ENCODE results near the gene SLC45A3.

Gene SLC45A3

GRCh38 chr1:205699416-205699815 lies 19.1 kb upstream of the SLC45A3 start:
- H3K4me3 ChIP-seq (ENCODE audit: low read depth, low read length) = no peak overlapping the region
- H3K36me3 ChIP-seq (ENCODE audit: insufficient read depth, low read length) = no peaks in the 10 kb centered on the region
- no peaks in the 10 kb centered on the region for H3K79me2 ChIP-seq (ENCODE audit: control insufficient read depth, insufficient read depth, low read length, unreplicated experiment)
- H3K27ac ChIP-seq (ENCODE audit: low read depth, low read length) = no peak overlapping the region
- H2AFZ ChIP-seq (ENCODE audit: low read length, unreplicated experiment) = no peak overlapping the region
- peaks cover 14% of the 10 kb centered on the region for H3K4me1 ChIP-seq (ENCODE audit: control insufficient read depth, insufficient read depth, low read length, unreplicated experiment)
- H3K27me3 ChIP-seq (ENCODE audit: insufficient read depth, low read length) = no peaks in the 10 kb centered on the region

DNA sequence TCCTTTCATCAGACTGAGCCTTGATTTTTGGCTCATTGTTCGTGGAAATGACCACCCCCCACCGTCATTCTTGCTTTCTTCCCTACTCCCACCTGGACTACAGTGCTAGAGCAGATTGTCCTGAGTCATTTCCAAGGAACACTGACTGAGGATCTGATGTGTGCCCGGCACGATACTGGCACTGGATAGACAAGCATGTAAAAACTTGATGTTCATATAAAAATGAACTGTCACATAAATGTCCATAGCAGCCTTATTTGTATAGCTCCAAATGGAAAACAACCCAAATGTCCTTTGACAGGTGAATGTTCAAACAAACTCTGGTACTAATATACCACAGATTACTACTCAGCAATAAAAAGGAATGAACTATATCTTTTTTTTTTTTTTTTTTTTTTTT lies 18.6 kb upstream of the SLC45A3 start:
- Histone ChIP-seq H3K4me1 (ENCODE audit: control insufficient read depth, insufficient read depth, low read length, unreplicated experiment) (peaks cover 14% of the 10 kb centered on the region), H2AFZ (ENCODE audit: low read length, unreplicated experiment) (no peak overlapping the region), H3K27me3 (ENCODE audit: insufficient read depth, low read length) (no peaks in the 10 kb centered on the region), H3K36me3 (ENCODE audit: insufficient read depth, low read length) (no peaks in the 10 kb centered on the region), H3K4me3 (ENCODE audit: low read depth, low read length) (no peak overlapping the region), H3K79me2 (ENCODE audit: control insufficient read depth, insufficient read depth, low read length, unreplicated experiment) (no peaks in the 10 kb centered on the region), H3K27ac (ENCODE audit: low read depth, low read length) (no peak overlapping the region)

DNA sequence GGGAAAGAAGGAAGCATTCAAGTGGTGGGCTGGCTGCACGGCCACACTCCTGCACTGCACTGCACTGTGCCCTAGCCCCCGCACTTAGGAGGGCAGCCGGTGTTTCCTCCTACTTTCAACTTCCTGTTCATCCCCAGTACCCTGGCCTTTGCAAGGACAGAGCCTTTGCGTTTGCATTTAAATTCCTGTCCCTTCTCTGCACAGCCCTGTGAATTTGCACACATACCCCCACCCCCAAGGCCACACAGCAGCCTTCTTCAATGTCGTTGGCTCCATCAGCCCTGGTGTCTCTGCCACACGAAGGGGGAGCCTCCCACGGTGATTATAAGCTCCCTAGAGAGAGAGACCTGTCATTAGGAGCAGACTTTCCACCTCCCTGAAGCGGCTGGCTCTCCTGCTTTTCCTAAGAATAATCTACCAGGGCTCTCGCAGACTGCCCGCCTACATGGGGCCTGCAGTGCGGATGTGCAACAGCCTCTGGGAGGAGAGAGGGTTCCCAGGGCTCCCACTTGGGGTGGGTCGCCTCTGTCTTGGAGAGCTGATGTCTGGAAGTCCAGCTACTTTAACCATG lies 13.2 kb upstream of the SLC45A3 start:
- Histone ChIP-seq H2AFZ (ENCODE audit: low read length, unreplicated experiment) (no peak overlapping the region), H3K79me2 (ENCODE audit: control insufficient read depth, insufficient read depth, low read length, unreplicated experiment) (no peaks in the 10 kb centered on the region), H3K36me3 (ENCODE audit: insufficient read depth, low read length) (no peaks in the 10 kb centered on the region), H3K27me3 (ENCODE audit: insufficient read depth, low read length) (no peaks in the 10 kb centered on the region), H3K4me3 (ENCODE audit: low read depth, low read length) (no peak overlapping the region), H3K4me1 (ENCODE audit: control insufficient read depth, insufficient read depth, low read length, unreplicated experiment) (no peaks in the 10 kb centered on the region), H3K27ac (ENCODE audit: low read depth, low read length) (no peak overlapping the region)

GRCh38 chr1:205692423-205692822 lies 12.1 kb upstream of the SLC45A3 start:
- Histone ChIP-seq H3K79me2 (ENCODE audit: control insufficient read depth, insufficient read depth, low read length, unreplicated experiment) (no peaks in the 10 kb centered on the region), H3K4me1 (ENCODE audit: control insufficient read depth, insufficient read depth, low read length, unreplicated experiment) (no peaks in the 10 kb centered on the region)

GRCh38 chr1:205690122-205690756 lies 9.9 kb upstream of the SLC45A3 start:
- no peak overlapping the region for H3K27ac ChIP-seq (ENCODE audit: low read depth, low read length)
- H3K4me3 ChIP-seq (ENCODE audit: low read depth, low read length) = no peak overlapping the region
- H3K27me3 ChIP-seq (ENCODE audit: insufficient read depth, low read length) = no peaks in the 10 kb centered on the region
- H3K36me3 ChIP-seq (ENCODE audit: insufficient read depth, low read length) = no peaks in the 10 kb centered on the region
- no peaks in the 10 kb centered on the region for H3K4me1 ChIP-seq (ENCODE audit: control insufficient read depth, insufficient read depth, low read length, unreplicated experiment)
- no peaks in the 10 kb centered on the region for H3K79me2 ChIP-seq (ENCODE audit: control insufficient read depth, insufficient read depth, low read length, unreplicated experiment)
- no peak overlapping the region for H2AFZ ChIP-seq (ENCODE audit: low read length, unreplicated experiment)

More at GRCh38 chr1:205692423-205692822, 12.1 kb upstream of the SLC45A3 start:
- Histone ChIP-seq H3K27me3 (ENCODE audit: insufficient read depth, low read length) (no peaks in the 10 kb centered on the region), H3K27ac (ENCODE audit: low read depth, low read length) (no peak overlapping the region), H3K4me3 (ENCODE audit: low read depth, low read length) (no peak overlapping the region), H3K36me3 (ENCODE audit: insufficient read depth, low read length) (no peaks in the 10 kb centered on the region), H2AFZ (ENCODE audit: low read length, unreplicated experiment) (no peak overlapping the region)

DNA sequence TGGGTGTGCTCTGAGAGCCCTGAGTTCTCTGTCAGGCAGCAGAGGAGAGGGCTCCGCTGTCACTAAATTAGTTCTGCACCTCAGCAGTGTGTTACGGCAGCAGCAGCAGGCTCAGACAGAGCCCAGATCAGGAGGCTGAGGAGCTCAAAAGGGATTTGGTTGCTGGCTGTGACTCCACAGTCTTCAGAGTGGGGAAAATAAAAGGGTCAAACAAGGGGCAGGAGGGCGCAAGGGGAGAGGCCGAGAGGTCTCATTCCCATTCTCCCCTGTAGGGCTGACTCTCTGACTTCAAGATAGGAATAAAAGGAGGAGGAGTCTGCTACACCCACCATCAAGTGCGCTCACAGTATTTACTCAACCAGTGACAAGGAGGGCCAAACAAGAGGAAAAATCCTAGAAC lies 9.2 kb upstream of the SLC45A3 start:
- no peaks in the 10 kb centered on the region for H3K27me3 ChIP-seq (ENCODE audit: insufficient read depth, low read length)
- H2AFZ ChIP-seq (ENCODE audit: low read length, unreplicated experiment) = no peak overlapping the region
- H3K36me3 ChIP-seq (ENCODE audit: insufficient read depth, low read length) = no peaks in the 10 kb centered on the region
- H3K79me2 ChIP-seq (ENCODE audit: control insufficient read depth, insufficient read depth, low read length, unreplicated experiment) = no peaks in the 10 kb centered on the region
- no peak overlapping the region for H3K27ac ChIP-seq (ENCODE audit: low read depth, low read length)
- no peaks in the 10 kb centered on the region for H3K4me1 ChIP-seq (ENCODE audit: control insufficient read depth, insufficient read depth, low read length, unreplicated experiment)
- no peak overlapping the region for H3K4me3 ChIP-seq (ENCODE audit: low read depth, low read length)

DNA sequence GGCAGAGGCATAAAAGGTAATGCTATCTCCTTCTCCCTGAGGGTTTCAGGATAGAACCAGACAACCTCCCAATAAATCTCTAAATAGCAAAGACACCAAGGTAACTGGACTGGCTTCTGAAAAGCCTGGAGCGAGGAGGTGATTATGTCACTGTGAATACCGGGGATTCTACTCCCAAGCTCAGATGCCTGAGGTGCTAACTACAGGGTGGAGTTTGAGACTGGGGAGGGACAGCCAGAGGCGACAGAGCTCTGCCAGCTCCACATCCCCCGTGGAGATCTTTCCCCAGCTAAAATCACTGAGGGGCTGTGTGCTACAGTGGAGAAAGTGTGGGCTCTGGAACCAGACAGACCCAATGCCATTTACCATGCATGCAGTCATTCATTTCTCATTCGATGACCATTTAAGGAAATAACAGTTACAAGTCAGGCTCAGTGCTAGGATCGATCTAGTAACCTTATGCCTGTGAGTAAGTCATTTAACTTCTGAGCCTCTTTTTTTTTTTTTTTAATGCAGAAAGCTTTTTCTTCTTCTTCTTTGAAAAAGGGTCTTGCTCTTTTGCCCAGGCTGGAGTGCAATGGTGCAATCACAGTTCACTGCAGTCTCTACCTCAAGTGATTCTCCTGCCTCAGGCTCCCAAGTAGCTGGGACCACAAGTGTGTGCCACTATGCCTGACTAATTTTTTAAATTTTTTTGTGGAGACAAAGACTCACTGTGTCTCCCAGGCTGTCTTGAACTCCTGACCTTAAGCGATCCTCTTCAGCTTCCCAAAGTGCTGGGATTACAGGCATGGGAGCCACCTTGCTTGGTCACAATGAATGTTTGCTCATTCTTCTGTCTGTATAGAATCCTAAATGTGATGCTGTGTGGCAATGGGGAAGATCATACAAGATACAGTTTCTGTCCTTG lies 8.1 kb upstream of the SLC45A3 start:
- Histone ChIP-seq H3K79me2 (ENCODE audit: control insufficient read depth, insufficient read depth, low read length, unreplicated experiment) (no peaks in the 10 kb centered on the region), H3K27me3 (ENCODE audit: insufficient read depth, low read length) (no peaks in the 10 kb centered on the region), H3K27ac (ENCODE audit: low read depth, low read length) (no peak overlapping the region), H2AFZ (ENCODE audit: low read length, unreplicated experiment) (no peak overlapping the region), H3K4me1 (ENCODE audit: control insufficient read depth, insufficient read depth, low read length, unreplicated experiment) (no peaks in the 10 kb centered on the region), H3K4me3 (ENCODE audit: low read depth, low read length) (no peak overlapping the region), H3K36me3 (ENCODE audit: insufficient read depth, low read length) (no peaks in the 10 kb centered on the region)

- Histone ChIP-seq H3K4me1 (ENCODE audit: control insufficient read depth, insufficient read depth, low read length, unreplicated experiment) (no peaks in the 10 kb centered on the region), H3K27me3 (ENCODE audit: insufficient read depth, low read length) (no peaks in the 10 kb centered on the region), H3K4me3 (ENCODE audit: low read depth, low read length) (no peak overlapping the region), H3K36me3 (ENCODE audit: insufficient read depth, low read length) (no peaks in the 10 kb centered on the region), H3K27ac (ENCODE audit: low read depth, low read length) (no peak overlapping the region), H2AFZ (ENCODE audit: low read length, unreplicated experiment) (no peak overlapping the region), H3K79me2 (ENCODE audit: control insufficient read depth, insufficient read depth, low read length, unreplicated experiment) (no peaks in the 10 kb centered on the region)
Observed at GRCh38 chr1:205687242-205687641, 6.9 kb upstream of the SLC45A3 start.

DNA sequence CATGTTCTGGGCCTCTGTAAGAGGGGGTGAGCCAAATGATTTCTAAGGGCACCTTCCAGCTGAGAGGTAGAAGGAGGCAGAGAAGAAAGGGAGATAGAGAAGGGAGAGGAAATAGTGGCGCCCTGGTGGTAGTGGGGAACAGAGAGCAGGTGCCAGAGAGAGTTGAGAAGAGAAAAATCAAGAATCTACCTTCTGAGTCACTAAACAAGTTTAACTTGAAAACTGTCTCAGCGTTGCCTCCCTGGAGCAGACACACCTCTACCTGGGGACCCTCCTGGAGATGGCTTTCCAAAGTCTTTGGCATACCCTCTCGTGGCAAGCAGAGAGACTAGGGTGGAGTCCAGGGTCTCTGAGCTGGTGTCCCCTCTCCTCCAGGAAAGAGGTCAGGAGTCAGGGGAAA lies 1.1 kb upstream of the SLC45A3 start:
- peaks cover 6% of the 10 kb centered on the region for H3K79me2 ChIP-seq (ENCODE audit: control insufficient read depth, insufficient read depth, low read length, unreplicated experiment)
- no peak overlapping the region for H2AFZ ChIP-seq (ENCODE audit: low read length, unreplicated experiment)
- no peak overlapping the region for H3K27ac ChIP-seq (ENCODE audit: low read depth, low read length)
- H3K36me3 ChIP-seq (ENCODE audit: insufficient read depth, low read length) = no peaks in the 10 kb centered on the region
- H3K4me1 ChIP-seq (ENCODE audit: control insufficient read depth, insufficient read depth, low read length, unreplicated experiment) = peaks cover 11% of the 10 kb centered on the region
- no peaks in the 10 kb centered on the region for H3K27me3 ChIP-seq (ENCODE audit: insufficient read depth, low read length)
- no peak overlapping the region for H3K4me3 ChIP-seq (ENCODE audit: low read depth, low read length)

DNA sequence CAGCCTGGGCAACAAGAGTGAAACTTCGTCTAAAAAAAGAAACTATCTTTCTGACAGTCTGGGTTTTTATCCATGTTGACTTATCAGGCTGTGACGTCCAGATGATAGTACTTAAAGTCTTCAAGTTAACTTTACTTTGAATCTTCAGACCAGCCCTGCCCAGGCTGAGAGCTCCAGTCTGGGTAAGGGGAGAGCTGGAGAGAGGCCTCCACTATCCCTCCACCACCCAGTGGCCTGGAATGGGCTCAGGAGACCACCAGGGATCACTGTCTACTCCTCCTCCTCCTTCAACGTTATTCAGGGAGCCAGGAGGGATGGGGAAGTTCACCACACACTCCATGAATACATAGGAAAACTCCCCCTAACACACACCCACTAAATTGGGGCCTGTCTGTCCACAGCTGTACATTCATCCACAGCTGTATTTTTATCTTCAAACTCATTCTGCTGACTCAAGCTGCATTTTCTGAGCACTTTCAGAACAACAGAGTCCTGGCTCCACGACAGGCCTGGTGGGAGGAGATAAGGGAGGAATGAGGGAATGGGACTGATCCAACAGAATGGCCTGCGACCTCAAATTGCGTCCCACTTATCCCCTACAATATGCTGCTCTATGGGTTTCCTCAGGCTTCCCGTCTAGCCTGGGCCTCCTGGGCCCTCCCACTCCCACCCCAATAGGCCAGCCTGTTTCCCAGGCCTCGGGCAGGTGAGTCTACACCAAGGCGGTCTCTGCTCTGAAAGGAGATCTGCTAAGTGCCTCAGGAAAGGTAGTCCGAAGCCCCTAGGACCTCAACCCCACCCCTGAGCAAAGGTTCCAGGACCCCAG lies 1.8 kb downstream of the SLC45A3 start:
- H3K4me3 ChIP-seq (ENCODE audit: low read depth, low read length) = peak overlapping the region; percentile 90

More for the DNA sequence above, 1.8 kb downstream of the SLC45A3 start:
- Histone ChIP-seq H3K27me3 (ENCODE audit: insufficient read depth, low read length) (no peaks in the 10 kb centered on the region), H3K27ac (ENCODE audit: low read depth, low read length) (peak overlapping the region; percentile 5; the same call in 1 of the 2 replicates), H2AFZ (ENCODE audit: low read length, unreplicated experiment) (peak overlapping the region; percentile 14), H3K4me1 (ENCODE audit: control insufficient read depth, insufficient read depth, low read length, unreplicated experiment) (peaks cover 11% of the 10 kb centered on the region), H3K79me2 (ENCODE audit: control insufficient read depth, insufficient read depth, low read length, unreplicated experiment) (peaks cover 11% of the 10 kb centered on the region), H3K36me3 (ENCODE audit: insufficient read depth, low read length) (no peaks in the 10 kb centered on the region)

Measured in ACC112 (cell line).